ENCODE results near the gene RRBP1.
"Not testable (repeated sequence)": the region's sequence is repeated elsewhere in the genome, so short reads cannot be mapped to it uniquely, and the experiment has no call there.

Gene RRBP1

DNA sequence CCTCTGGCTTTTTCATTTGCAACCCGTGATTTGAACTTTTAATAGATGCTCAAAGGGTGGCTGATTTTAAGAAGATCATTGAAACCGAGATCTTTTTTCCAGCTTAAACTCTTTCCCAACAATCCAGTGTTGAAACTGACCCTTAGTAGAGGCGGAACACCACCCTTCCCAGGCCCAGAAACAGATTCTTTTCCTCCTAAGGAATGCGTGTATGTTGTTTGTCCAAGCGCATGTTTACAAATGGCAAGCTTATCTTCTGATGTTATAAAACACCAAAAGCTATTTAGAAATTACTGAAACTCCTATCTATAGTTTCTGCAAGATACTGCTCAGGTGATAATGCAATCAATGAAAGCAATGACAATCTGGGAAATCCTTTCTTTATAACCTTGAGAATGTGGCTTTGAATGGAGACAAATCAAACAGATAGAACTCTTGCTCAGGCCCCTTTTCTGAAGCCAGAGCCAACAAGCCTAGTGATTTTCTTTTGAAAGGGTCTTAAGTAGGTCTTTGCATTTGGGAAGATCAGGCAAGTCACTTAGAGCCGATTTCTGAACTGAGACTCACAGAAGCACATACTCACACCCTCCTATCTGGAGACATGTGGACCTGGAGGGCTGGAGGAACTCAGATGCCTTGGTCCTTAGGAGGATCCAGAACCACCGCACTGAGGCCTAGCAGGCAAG lies 26.8 kb upstream of the RRBP1 start:
- DNase-seq (ENCODE audit: low spot score) = no peak

DNA sequence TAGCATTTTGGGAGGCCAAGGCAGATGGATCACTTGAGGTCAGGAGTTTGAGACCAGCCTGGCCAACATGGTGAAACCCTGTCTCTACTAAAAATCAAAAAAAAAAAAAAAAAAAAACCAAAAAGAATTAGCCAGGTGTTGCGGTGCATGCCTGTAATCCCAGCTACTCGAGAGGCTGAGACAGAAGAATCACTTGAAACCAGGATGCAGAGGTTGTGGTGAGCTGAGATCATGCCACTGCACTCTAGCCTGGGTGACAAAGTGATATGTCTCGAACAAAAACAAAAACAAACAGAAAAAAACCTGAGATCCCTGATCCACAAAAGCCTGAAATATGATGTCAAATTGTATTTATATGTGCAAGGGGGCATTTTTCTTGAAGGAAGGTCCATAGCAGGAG lies 25.9 kb upstream of the RRBP1 start:
- not testable (repeated sequence) for DNase-seq (ENCODE audit: low spot score)

DNA sequence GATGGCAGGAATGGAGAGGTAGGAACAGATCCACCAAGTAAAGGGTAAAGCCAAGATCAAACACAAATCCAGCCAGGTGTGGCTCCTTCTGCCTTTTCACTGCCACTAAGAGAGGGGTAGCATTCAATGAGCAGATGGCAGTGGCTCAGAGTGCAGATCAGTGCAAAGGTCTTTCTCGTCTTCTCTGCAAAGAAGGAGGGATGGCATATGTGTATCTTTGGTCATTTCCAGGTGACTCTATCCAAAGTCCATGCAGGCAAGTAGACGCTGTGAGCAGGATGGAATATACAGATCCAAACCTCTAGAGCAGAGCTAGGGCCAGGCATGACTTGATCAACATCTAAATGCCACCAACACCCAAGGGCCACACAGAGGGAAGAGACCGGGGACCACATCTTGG lies 24.6 kb upstream of the RRBP1 start:
- DNase-seq (ENCODE audit: low spot score) = no peak

GRCh38 chr20:17705916-17706315 lies 23.9 kb upstream of the RRBP1 start:
- no peak for DNase-seq (ENCODE audit: low spot score)

DNA sequence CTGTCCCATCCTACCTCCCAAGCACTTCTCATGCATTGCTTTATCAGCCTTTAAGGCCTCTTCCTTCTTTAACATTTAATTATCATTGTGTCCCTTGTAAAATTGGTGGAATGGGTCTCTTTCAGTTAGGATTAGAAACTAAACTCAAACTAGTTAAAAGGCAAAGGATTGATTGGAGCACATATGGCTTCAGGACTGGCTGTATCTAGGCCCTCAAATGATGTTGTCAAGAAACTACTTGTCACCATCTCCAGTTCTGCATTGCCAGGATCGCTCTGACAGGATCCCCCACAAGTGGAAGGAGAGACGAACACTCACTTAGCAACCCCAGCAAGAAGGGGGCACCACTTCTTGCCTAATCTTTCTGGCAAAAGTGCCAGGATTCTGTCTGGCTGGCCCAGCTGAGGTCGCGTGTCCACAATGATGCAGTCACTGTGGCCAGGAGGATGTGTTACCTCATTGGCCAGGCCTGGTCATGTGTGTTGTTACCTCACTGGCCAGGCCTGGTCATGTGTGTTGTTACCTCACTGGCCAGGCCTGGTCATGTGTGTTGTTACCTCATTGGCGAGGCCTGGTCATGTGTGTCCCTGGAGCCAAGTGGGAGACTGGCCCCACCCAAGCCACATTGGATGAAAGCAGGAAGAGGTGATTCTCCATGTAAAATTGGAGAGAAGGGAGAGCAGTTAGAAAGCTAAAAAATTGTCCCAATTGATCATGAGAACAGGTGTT lies 22.7 kb upstream of the RRBP1 start:
- DNase-seq (ENCODE audit: low spot score) = no peak

- no peak for DNase-seq (ENCODE audit: low spot score)
These were observed 19.8 kb upstream of the RRBP1 start for GRCh38 chr20:17701826-17702225.

DNA sequence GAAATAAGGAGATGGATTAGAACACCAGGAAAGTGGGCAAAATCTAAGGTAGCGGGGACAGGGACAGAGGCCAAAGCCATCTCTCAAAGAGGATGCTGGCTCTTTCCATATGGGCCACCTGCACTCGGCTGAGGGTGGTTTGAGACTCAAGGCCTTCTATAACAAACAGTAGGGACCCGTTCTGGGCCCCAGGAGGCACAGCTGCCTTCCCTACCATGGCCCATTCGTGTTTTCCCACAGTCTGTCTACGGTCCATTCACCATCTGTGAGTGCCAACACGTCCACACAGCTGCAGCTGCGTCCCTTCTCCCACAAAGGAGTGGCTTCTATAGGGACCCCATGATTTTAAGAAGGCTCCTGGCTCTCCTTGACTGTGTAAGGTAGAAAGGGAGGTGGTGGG lies 18.6 kb upstream of the RRBP1 start:
- no peak for DNase-seq (ENCODE audit: low spot score)

- DNase-seq (ENCODE audit: low spot score) = no peak
These were observed 17.9 kb upstream of the RRBP1 start, which contains the start of gene BANF2 for GRCh38 chr20:17699931-17700351. TSS of gene BANF2 (plus strand) at chr20:17699966. CDS start at chr20:17725026, 25,060 bp downstream.

DNA sequence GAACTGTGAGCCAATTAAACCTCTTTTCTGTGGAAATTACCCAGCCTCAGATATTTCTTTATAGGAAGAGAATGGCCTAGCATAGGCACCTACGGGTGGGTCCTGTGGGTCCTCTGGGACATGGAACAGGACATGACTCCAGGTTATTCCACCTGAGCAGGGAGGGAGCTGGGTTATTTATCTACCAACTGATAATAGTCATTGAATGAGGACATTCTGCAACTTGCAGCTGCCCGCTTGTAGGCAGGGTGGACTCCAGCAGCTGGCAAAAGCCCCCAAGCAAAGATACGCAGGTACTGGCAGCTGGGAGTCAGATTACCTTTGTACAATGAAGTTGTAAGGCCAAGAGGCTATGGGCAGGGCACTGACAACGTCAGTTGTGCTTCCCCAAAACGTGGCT lies 16.3 kb upstream of the RRBP1 start:
- no peak for DNase-seq (ENCODE audit: low spot score)

DNA sequence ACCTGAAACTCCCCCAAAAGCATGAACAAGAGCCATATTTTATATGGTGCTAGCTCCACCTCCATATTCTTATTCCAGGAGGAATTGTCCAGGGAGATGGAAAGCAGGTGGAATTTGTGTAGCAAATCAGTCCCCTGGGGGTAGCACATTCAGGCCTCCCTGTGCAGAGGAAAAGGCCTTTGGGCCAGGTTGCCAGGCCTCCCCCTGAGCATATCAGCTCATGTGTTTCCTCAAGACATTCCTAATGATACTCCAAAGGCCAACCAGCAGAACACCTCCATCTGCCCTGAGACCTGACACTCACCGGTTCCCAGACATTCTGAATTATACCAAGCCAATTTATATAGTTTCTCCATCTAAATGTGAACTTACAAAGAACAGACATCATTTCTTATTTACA lies 15.1 kb upstream of the RRBP1 start:
- DNase-seq (ENCODE audit: low spot score) = no peak

DNA sequence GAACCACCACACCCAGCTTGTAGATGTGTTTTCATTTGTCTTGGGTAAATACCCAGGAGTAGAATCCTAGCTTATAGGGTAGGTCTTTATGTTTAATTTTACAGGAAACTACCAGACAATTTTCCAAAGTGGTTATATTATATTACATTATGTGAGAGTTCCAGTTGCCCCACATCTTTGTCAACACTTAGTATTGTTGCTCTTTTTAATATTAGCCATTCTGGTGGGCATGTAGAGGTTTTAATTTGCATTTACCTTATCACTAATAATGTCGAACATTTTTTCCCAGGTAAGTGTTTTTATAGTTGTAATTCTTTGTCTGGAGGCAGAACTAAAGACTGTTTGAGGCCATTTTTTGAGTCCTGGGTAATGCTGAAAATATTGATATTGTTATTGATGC lies 14.2 kb upstream of the RRBP1 start:
- DNase-seq (ENCODE audit: low spot score) = no peak

DNA sequence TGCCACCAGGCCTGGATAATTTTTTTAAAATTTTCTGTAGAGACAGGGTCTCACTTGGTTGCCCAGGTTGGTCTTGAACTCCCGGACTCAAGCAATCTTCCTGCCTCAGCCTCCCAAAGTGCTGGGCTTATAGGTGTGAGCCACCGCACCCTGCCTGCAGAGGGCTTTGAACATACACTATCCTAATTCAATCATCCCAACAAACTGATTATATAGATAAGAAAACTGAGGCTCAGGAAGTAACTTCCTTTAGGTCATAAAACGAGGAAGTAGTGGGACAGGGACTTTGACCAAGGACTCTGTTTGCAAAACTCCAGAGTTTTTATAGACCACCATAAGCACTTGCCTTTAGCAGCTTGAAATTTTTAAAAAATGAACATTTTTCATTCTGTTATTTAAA lies 12.7 kb upstream of the RRBP1 start:
- DNase-seq (ENCODE audit: low spot score) = no peak

- no peak for DNase-seq (ENCODE audit: low spot score)
These were observed 11.5 kb upstream of the RRBP1 start for GRCh38 chr20:17693444-17694001.

DNA sequence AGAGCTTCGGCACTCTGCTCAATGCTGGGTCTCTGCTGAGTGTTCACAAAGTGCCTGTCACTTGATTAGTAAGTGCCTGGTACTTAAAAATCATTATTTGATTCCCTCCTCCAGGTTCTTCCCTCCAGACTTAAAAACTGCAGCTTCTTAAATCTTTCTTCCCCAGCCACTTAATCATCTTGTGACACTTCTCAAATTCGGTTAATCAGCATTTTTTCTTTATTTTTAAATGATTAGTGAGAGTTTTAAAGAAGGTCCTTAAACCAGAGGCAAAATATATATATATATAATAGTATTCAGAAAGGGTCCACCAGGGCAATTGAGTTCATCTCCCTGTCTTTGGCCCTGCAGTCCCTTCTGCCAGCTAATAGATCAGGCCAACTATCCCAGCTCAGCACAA lies 9.7 kb upstream of the RRBP1 start:
- DNase-seq (ENCODE audit: low spot score) = no peak

GRCh38 chr20:17690144-17690543 lies 8.1 kb upstream of the RRBP1 start:
- no peak for DNase-seq (ENCODE audit: low spot score)

- no peak for DNase-seq (ENCODE audit: low spot score)
These were observed 6.9 kb upstream of the RRBP1 start for GRCh38 chr20:17688965-17689364.

DNA sequence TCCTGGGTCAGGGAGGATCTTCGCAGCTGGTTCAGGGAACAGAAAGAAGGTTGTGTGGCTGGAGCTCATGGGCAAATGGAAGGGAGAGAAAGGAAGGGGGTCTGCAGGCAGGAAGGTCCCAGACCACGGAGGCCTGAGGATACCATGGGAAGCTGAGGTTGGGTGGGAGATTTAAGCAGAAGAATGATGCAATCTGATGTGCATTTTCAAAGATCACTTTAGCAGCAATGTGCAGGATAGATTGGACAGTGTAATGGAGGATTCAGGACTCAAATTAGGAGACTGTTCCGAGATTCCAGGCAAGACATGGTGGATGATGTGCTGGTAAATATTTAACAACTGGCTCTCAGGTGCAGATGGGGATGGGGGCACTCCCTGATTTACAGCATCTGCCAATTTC lies 5.8 kb upstream of the RRBP1 start:
- no peak for DNase-seq (ENCODE audit: low spot score)

DNA sequence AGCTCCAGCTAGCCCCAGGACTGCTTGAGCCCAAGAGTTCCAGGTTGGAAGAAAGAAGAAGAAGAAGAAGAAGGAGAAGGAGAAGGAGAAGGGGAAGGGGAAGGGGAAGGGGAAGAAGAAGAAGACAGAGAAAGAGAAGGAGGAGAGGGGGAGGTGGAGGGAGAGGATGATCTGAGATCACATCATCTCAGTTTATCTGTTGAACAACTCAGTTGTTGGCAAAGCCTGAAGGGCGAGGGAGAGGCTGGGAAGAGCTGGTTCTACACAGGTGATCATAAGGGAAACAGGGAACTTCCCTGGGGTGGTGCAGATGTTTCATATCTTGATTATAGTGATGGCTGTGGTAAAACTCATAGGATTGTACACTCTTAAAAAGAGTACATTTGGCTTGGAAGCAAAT lies 3.1 kb upstream of the RRBP1 start:
- DNase-seq (ENCODE audit: low spot score) = no peak

GRCh38 chr20:17684077-17684888 lies 2.2 kb upstream of the RRBP1 start:
- no peak for DNase-seq (ENCODE audit: low spot score)

DNA sequence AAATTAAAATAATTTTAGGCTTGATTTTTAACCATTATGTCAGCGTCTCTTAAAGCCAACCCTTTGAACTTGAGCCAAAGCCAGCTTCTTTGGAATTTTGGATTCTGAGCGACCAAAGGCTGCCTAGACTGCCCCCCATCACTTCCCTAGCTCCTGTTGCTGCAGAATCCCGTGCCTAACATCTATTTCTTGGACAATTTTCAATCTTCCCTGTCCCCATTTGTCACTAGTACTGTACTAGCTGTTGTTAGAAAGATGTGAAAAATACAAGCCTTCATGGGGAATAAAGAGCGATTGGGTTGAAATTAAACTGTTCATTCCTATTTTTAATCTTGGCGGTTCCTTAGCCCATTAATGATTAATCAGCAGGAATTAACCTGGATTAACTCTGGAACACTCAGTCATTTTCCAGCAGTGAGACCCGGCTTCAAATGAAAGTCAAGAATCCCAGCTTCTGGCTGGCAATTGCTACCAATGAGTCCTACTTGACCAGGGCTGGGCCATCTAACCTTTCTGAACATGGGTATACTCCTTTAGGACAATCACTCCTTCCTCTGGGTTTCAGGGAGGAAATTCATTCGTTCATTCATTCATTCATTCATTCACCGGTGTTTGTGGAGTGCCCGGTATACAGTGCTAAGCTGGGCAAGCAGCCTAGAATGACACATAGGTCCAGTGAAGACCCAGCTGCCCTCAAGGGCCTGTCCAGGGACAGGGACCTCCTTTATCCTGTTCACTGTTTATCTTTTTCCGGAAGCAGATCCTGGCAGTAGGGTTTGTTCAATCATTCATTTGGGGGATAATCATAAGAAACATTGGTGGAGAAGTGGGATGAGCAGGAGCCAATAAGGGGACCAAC lies 1.4 kb upstream of the RRBP1 start:
- DNase-seq (ENCODE audit: low spot score) = no peak

GRCh38 chr20:17682889-17683198 lies 802 bp upstream of the RRBP1 start:
- DNase-seq (ENCODE audit: low spot score) = no peak

- no peak for DNase-seq (ENCODE audit: low spot score)
These were observed 328 bp downstream of the RRBP1 start for GRCh38 chr20:17681726-17682102.
